ENCODE measurements around the gene TTC14. TPM values are rescaled to one million over a fixed set of nuclear protein-coding genes. Genes with fewer than 3 reads are reported as not detected.

Gene TTC14
- total and polyA plus RNA-seq, 2 of the 13 experiments (the other 11 are each of a cell fraction or from before 2014, with no cell fraction given), result 28.1 to 35.9 TPM

DNA sequence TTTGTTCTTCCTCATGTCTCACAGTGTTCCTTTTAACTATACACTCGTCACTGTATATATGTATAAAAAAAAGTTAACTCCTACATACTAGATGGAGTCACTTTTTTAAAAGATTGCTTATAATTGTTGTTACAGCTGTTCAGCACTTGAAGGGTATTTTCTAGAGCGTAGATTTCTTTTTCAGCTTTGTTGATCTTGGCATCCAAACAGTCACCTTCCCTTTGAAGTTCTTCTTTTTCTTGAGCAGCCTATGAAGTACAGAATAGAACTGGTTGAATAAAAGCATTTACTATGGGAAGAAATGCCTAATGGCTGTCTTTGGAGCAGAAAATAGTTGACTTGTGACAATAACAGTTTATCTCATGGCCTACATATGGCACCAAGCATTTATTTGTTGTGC, 17.8 kb downstream of the TTC14 start:
- Histone ChIP-seq H3K36me3 (replicated peaks in 1 of 2; ENCODE audit: control insufficient read depth in 1 of 2, insufficient read depth in 2 of 2, low read length in 2 of 2) (no peaks in the 10 kb centered on the region), H3K9ac (ENCODE audit: insufficient read depth, low read depth, low read length) (no peak overlapping the region), H3K27ac (ENCODE audit: extremely low read length, insufficient read depth, low read length) (no peak overlapping the region), H3K4me1 (ENCODE audit: insufficient read depth, low read length) (no peaks in the 10 kb centered on the region), H3K4me3 (replicated peaks in 1 of 3; ENCODE audit: insufficient read depth in 1 of 3, low read depth in 2 of 3, low read length in 3 of 3) (no peak overlapping the region), H3K79me2 (ENCODE audit: insufficient read depth, low read length) (no peaks in the 10 kb centered on the region), H3K9me3 (ENCODE audit: low read length) (no peaks in the 10 kb centered on the region), H4K20me1 (ENCODE audit: insufficient read depth, low read length) (no peaks in the 10 kb centered on the region), H3K27me3 (ENCODE audit: control insufficient read depth in 1 of 2, insufficient read depth in 2 of 2, low read length in 2 of 2) (no peaks in the 10 kb centered on the region), H3K4me2 (ENCODE audit: low read depth, low read length) (no peak overlapping the region), H2AFZ (ENCODE audit: low read length) (no peak overlapping the region)
- FAIRE-seq (no peak), ATAC-seq (no peak), DNase-seq (ENCODE audit: low spot score) (no peak)
- in situ Hi-C loops (cut with HindIII; ENCODE audit: extremely low pct_ligation_motif_present, low pct_unique_long_range_greater_than_20kb) (loop anchor here (25.0 kb wide), 1 partner anchor 368 kb away; the partner anchor contains the start of gene DNAJC19), intact Hi-C loops (cut with micrococcal nuclease; ENCODE audit: unreplicated experiment) (no loop called here)
- TF ChIP-seq ZFY (CRISPR knock-in tag; IDR thresholded peaks at IDR 0.05), result no peak
- TF ChIP-seq, protein P1, sequence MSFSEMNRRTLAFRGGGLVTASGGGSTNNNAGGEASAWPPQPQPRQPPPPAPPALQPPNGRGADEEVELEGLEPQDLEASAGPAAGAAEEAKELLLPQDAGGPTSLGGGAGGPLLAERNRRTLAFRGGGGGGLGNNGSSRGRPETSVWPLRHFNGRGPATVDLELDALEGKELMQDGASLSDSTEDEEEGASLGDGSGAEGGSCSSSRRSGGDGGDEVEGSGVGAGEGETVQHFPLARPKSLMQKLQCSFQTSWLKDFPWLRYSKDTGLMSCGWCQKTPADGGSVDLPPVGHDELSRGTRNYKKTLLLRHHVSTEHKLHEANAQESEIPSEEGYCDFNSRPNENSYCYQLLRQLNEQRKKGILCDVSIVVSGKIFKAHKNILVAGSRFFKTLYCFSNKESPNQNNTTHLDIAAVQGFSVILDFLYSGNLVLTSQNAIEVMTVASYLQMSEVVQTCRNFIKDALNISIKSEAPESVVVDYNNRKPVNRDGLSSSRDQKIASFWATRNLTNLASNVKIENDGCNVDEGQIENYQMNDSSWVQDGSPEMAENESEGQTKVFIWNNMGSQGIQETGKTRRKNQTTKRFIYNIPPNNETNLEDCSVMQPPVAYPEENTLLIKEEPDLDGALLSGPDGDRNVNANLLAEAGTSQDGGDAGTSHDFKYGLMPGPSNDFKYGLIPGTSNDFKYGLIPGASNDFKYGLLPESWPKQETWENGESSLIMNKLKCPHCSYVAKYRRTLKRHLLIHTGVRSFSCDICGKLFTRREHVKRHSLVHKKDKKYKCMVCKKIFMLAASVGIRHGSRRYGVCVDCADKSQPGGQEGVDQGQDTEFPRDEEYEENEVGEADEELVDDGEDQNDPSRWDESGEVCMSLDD (CRISPR knock-in tag; IDR thresholded peaks at IDR 0.05; ENCODE audit: borderline replicate concordance), result no peak
- TF ChIP-seq ISX (CRISPR knock-in tag; conservative IDR thresholded peaks at IDR 0.05), result no peak
- TF ChIP-seq ZMYM2 (CRISPR knock-in tag; IDR thresholded peaks at IDR 0.05), result no peak
- no peak for TF ChIP-seq CEBPG (CRISPR knock-in tag; IDR thresholded peaks at IDR 0.05)
- TF ChIP-seq, protein P2, sequence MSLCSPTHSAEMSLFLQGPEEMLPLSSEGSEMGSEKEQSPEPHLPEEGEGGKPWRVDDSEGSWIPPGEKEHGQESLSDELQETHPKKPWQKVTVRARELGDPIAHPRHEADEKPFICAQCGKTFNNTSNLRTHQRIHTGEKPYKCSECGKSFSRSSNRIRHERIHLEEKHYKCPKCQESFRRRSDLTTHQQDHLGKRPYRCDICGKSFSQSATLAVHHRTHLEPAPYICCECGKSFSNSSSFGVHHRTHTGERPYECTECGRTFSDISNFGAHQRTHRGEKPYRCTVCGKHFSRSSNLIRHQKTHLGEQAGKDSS (CRISPR knock-in tag; IDR thresholded peaks at IDR 0.05; ENCODE audit: borderline replicate concordance, low read depth), result no peak
- TF ChIP-seq, protein P3, sequence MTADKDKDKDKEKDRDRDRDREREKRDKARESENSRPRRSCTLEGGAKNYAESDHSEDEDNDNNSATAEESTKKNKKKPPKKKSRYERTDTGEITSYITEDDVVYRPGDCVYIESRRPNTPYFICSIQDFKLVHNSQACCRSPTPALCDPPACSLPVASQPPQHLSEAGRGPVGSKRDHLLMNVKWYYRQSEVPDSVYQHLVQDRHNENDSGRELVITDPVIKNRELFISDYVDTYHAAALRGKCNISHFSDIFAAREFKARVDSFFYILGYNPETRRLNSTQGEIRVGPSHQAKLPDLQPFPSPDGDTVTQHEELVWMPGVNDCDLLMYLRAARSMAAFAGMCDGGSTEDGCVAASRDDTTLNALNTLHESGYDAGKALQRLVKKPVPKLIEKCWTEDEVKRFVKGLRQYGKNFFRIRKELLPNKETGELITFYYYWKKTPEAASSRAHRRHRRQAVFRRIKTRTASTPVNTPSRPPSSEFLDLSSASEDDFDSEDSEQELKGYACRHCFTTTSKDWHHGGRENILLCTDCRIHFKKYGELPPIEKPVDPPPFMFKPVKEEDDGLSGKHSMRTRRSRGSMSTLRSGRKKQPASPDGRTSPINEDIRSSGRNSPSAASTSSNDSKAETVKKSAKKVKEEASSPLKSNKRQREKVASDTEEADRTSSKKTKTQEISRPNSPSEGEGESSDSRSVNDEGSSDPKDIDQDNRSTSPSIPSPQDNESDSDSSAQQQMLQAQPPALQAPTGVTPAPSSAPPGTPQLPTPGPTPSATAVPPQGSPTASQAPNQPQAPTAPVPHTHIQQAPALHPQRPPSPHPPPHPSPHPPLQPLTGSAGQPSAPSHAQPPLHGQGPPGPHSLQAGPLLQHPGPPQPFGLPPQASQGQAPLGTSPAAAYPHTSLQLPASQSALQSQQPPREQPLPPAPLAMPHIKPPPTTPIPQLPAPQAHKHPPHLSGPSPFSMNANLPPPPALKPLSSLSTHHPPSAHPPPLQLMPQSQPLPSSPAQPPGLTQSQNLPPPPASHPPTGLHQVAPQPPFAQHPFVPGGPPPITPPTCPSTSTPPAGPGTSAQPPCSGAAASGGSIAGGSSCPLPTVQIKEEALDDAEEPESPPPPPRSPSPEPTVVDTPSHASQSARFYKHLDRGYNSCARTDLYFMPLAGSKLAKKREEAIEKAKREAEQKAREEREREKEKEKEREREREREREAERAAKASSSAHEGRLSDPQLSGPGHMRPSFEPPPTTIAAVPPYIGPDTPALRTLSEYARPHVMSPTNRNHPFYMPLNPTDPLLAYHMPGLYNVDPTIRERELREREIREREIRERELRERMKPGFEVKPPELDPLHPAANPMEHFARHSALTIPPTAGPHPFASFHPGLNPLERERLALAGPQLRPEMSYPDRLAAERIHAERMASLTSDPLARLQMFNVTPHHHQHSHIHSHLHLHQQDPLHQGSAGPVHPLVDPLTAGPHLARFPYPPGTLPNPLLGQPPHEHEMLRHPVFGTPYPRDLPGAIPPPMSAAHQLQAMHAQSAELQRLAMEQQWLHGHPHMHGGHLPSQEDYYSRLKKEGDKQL (CRISPR knock-in tag; IDR thresholded peaks at IDR 0.05; ENCODE audit: low read depth), result no peak
- no peak for TF ChIP-seq ZNF251 (CRISPR knock-in tag; IDR thresholded peaks at IDR 0.05)
- TF ChIP-seq ZNF121 (CRISPR knock-in tag; IDR thresholded peaks at IDR 0.05), result no peak
- no peak for TF ChIP-seq ZNF850 (CRISPR knock-in tag; conservative IDR thresholded peaks at IDR 0.05)
- 100% methylated on average over 2 of the region's 2 CpGs for whole genome bisulfite sequencing (ENCODE audit: low lambda C conversion rate)
- CTCF ChIA-PET (ENCODE audit: low intra/inter-chr PET ratio, low total read pairs), result no interaction called here
- BruUV-seq (replicated peaks), result no TSS peak
- POLR2A ChIA-PET, result no interaction called here

All from HepG2 (cell line).